NCI-H2081 treated with DMSO at 0.1 percent for 48 hours (cell line): ENCODE data around the gene SHKBP1.
"Not testable (repeated sequence)": the region's sequence is repeated elsewhere in the genome, so short reads cannot be mapped to it uniquely, and the experiment has no call there.

Source experiments
- DNase-seq: peaks from one replicate; lab custom pipeline; 2025; lab: John Stamatoyannopoulos, UW

SHKBP1 gene

DNA sequence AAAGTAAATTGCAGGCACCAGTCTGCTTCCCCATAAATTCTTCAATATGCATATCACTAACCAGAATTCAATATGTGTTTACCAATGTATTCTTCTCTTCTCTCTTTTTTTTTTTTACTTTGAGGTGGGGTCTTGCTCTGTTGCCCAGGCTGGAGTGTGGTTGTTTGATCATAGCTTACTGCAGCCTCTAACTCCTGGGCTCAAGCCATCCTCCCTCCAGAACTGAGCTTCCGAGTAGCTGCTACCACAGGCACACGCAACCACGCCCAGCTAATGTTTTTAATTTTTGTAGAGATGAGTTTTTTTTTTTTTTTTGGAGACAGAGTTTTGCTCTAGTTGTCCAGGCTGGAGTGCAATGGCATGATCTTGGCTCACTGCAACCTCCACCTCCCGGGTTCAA, 41.3 kb downstream of the SHKBP1 start:
- DNase-seq, result no peak

DNA sequence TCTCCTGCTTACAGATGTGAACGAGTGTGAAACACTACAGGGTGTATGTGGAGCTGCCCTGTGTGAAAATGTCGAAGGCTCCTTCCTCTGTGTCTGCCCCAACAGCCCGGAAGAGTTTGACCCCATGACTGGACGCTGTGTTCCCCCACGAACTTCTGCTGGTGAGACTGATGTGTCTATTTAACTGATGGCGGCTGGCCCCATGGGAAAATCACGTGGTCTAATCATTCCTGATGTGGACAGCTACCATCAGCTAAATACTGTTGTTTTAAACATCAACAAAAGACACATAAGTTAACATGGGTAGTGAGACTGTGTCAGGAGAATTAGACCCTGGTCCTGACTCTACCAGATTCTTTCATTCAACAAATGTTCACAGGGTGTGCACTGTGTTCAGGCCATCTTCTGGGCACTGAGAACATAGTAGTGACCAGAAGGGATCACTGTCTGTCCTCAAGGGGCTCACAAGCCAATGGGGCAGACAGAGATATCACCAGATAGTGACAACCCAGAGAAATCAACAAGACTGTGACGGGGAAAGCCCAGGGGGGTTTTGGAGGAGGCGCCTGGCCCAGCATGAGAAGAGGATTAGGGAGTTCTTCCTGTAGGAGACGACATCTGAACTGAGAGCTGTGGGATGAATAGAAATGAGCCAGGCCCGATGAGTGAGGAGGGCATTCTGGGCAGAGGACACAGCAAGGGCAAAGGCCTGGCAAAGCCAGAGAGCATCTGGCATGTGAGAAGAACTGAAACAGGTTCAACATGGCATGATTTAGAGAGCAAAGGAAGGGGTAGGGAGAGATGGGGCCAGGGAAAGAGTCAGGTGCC, 42.9 kb downstream of the SHKBP1 start:
- DNase-seq, result no peak

DNA sequence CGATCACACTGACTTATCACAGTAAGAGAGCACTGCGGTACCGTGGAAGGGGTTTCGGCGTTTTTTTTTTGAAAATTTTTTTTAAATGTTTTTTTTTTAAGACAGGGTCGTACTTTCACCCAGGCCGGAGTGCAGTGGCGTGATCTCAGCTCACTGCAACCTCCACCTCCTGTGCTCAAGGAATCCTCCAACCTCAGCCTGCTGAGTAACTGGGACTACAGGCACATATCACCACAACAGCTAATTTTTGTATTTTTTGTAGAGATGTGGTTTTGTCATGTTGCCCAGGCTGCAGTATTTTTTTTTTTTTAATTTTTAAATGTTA, 43.5 kb downstream of the SHKBP1 start:
- DNase-seq, result no peak

DNA sequence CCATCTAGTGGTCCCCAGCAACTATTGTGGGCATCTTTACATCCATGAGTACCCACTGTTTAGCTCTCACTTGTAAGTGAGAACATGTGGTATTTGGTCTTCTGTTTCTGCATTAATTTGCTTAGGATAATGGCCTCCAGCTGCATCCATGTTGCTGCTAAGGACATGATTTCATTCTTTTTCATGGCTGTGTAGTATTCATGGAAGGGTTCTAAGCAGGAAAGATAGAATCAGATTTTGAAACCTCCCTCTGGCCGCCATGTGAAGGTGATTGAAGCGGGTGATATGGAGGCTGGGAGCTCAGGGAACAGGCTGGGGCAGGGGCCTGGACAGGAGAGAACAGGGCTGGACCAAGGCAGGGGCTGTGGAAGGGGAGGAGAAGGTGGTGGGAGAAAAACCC, 44.6 kb downstream of the SHKBP1 start:
- DNase-seq, result no peak

DNA sequence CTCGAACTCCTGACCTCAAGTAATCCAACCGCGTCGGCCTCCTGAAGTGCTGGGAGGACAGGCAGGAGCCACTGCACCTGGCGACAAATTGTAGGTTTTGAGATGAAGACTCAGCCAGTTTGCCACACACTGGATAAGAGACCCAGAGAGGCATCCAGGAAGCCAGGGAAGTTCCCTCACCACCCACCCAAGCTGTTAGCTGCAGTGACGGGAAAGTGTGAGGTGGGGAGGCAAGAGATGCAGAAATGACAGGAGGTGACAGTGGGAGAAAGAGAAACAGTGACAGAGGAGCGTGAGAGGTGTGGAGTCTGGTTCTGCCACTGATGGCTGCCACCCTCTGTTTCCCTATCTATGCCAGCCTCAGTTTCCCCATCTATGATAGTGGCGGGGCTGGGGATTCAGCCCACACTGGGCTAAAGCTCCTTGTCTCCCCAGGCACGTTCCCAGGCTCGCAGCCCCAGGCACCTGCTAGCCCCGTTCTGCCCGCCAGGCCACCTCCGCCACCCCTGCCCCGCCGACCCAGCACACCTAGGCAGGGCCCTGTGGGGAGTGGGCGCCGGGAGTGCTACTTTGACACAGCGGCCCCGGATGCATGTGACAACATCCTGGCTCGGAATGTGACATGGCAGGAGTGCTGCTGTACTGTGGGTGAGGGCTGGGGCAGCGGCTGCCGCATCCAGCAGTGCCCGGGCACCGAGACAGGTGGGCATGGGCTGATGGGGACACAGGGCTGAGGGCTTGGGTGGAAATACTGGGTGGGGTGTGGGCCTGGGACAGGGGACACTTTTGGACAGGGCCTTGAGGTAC, 45.5 kb downstream of the SHKBP1 start:
- DNase-seq, result no peak

DNA sequence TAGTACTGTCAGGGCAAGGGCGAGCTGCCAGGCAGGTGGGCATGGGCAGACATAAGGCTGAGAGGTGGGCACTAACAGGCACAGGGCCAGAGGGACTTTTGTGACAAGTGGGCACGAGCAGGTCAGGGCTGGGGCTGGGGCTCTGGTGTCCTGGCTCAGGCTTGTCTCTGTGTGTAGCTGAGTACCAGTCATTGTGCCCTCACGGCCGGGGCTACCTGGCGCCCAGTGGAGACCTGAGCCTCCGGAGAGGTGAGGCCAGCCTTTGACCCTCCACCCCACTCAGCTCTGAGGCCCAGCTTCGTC, 46.1 kb downstream of the SHKBP1 start:
- DNase-seq, result no peak

GRCh38 chr19:40623403-40624251, 47.0 kb downstream of the SHKBP1 start:
- DNase-seq, result peak; percentile 4

- not testable (repeated sequence) for DNase-seq
Observed at GRCh38 chr19:40624369-40625153, 47.9 kb downstream of the SHKBP1 start.

DNA sequence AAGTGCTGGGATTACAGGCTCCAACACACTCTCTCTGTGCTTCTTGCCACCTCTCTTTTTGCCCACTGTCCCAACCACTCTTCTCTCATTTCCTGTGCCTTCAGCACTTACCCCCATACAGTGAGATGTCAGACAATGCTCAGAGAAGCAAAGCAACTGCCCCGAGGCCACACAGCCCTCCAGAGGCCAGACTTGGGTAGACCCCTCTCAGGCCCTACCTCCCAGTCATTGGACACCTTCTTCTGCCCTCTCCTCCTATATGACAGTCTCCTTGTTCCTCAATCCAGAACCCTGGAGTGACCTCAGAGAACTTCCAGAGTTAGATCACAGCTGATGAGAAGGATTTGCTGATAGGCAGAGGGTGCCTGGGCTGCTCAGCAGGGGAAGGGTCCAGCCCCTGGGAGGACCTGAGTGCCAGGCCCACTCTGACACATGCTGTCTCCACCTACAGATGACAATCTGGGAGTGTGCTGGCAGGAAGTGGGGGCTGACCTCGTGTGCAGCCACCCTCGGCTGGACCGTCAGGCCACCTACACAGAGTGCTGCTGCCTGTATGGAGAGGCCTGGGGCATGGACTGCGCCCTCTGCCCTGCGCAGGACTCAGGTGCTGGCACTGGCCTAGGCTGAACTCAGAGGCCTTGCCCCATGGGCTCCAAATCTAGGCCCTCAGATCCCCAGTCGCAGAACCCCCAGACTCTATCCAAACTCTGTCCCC, 48.9 kb downstream of the SHKBP1 start:
- DNase-seq, result no peak

DNA sequence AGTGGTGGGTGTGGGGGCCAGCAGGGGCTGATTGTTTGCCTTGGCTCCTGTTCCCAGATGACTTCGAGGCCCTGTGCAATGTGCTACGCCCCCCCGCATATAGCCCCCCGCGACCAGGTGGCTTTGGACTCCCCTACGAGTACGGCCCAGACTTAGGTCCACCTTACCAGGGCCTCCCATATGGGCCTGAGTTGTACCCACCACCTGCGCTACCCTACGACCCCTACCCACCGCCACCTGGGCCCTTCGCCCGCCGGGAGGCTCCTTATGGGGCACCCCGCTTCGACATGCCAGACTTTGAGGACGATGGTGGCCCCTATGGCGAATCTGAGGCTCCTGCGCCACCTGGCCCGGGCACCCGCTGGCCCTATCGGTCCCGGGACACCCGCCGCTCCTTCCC, 50.2 kb downstream of the SHKBP1 start:
- no peak for DNase-seq

DNA sequence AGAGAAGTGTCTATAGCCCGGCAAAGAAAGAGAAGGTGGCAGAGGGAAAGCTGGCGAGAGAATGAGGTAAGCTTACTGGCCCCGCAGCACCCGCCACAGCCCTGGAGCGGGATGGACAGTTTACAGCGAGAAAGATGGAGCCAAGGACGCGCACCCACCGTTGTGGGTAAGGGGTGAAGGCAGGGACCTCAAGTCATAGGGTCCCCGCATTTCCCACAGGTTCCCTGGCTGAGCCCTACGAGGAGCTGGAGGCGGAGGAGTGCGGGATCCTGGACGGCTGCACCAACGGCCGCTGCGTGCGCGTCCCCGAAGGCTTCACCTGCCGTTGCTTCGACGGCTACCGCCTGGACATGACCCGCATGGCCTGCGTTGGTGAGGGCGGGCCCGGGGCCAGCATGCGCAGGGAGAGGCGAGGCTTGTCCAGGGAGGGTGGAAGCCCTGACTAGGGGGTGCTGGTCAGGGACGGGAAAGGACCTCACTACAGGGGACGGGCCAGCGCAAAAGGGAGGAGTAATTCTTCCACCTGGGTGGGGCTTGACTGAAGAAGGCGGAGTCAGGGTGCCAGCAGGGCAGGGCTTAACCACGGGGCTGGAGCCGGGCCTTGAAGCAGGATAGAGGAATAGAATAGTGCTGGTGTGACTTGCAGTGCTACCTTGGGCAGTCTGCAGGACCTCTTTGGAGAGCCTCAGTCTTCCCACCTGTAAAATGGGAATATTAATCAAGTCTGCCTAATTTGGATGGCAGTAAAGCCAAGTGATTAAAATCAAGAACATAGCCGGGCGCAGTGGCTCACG, 51.0 kb downstream of the SHKBP1 start:
- no peak for DNase-seq

DNA sequence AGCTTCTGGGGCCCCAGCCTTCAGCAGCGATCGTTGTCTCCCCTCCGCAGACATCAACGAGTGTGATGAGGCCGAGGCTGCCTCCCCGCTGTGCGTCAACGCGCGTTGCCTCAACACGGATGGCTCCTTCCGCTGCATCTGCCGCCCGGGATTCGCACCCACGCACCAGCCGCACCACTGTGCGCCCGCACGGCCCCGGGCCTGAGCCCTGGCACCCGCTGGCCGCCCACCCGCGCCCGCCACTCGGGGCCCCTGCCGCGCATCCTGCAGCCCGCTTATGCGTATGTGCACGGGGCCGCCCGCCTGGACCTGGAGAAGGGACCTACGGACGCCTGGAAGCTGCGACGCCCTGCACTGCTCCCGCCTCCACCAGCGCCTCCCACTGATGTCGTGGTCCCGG, 52.7 kb downstream of the SHKBP1 start:
- DNase-seq, result no peak

GRCh38 chr19:40630571-40631160, 54.0 kb downstream of the SHKBP1 start:
- DNase-seq, result no peak

DNA sequence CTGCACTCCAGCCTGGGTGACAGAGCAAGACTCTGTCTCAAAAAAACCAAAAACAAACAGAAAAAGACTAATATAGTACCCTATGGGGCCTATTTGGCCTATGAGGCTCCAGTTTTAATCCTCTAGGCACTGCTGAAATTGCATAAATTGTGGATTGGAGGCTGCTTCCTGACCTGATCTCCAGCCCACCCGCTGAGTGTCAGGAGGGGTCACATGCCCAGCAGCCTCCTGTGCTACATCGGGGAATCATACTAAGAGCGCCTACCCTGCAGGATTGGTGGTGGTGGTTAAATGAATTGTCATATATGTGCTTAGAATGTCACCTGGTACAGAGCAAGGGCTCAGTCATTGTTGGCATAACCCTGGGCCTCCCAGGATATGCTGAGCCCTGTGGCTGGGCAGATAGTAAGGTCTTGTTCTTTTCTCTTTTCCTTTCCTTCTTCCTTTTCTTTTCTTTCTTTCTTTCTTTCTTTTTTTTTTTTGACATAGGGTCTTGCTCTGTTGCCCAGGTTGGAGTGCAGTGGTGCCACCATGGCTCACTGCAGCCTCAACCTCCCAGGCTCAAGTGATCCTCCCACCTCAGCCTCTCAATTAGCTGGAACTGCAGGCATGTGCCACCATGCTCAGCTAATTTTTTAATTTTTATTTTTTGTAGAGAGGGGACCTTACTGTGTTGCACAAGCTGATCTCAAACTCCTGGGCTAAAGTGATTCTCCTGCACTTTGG, 55.8 kb downstream of the SHKBP1 start:
- no peak for DNase-seq

- no peak for DNase-seq
Observed at GRCh38 chr19:40633207-40633606, 56.5 kb downstream of the SHKBP1 start.

DNA sequence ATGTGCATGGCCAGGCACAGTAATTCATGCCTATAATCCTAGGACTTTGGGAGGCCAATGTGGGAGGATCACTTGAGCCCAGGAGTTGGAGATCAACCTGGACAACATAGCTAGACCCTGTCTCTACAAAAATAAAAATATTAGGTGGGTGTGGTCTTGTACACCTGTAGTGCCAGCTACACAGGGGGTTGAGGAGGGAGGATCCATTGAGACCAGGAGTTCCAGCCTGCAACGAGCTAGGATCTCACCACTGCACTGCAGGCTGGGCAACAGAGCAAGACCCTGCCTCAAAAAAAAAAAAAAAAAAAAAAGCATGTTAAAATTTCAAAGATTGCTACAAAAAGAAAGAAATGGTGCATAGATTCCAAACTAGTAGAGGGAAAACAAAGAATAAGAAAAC, 61.7 kb downstream of the SHKBP1 start:
- DNase-seq, result no peak

DNA sequence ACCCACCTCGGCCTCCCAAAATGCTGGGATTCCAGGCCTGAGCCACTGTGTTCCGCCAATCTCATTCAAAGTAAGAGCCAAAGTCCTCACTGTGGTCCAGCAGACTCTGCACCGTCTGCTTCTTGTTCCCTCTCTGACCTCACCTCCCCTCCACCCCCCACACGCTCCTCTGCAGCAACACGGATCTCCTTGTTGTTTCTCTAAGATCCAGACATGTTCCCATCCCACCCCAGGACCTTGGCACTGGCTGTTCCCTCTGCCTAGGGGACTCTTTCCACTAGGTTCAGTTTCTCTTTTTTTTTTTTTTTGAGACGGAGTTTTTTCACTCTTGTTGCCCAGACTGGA, 62.9 kb downstream of the SHKBP1 start:
- DNase-seq, result no peak

DNA sequence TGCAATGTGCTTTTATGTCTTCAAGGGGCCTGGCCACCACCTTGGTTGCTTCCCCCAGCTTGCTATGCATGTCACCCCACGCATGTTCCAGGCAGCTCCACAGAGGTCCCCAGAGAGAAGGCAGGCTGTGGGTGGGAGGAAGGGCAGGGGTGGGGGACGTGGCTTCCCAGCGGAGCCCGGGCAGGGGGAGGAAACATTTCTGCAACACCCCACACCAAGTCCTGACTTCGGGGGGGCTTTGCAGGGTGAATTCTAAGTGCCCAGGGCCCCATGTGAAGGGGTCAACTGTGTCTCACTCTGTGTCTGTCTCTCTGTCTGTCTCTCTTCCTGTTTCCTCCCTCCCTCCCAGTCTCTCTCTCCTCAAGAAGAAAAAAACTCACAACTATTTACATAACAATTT, 64.1 kb downstream of the SHKBP1 start:
- no peak for DNase-seq
